ENCODE data around the gene MYBPC3.

MYBPC3 gene

DNA sequence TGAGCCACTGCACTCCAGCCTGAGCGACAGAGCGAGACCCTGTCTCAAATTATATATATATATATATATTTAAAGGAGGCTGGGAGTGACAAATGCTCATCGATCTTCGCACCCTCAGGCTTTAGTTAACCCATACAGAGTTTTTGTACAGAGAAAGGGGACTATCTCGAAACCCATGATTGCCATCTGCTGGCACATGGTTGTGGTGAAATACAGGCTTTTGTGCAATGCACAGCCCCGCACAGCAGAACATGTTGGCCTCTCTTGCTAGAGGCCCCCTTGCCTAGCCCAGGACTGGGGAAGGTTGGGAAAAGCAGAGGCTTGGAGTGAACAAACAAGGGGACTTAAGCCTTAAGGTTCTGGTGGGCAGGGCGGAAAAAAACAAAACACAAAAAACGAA, 3.6 kb downstream of the MYBPC3 start:
- no peak overlapping the region for H3K4me3 ChIP-seq (ENCODE audit: control insufficient read depth, low read depth, low read length)
- peak; percentile 27 for DNase-seq (ENCODE audit: low read depth)
- peak; percentile 19 for TF ChIP-seq CTCF (conservative IDR thresholded peaks at IDR 0.05; ENCODE audit: control insufficient read depth, insufficient read depth, low read depth, low read length)

DNA sequence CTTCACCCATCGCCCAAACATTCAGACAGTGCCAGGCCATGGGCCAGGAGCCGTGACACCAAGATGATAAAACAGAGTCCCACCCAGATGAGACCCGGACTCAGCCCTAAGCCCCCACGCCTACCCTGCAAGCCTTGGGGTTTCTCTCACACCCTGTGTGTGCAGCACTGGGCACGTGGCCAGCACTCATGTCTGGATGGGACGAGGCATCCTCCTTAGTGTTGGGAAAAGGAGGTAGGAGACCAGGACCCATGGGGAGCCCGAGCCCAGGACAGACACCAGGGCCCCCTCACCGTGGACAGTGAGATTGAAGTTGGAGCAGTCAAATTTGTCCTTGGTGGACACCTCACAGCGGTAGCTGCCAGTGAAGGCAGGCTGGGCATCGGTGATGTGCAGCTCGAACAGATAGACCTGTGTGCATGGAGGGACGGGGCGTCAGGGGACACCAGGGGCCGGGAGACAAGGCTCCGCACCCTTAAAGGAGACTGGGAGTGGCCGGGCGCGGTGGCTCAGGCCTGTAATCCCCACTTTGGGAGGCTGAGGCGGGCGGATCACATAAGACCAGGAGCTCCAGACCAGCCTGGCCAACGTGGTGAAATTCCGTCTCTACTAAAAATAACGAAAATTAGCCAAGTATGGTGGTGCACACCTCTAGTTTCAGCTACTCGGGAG, 4.2 kb downstream of the MYBPC3 start:
- H3K4me3 ChIP-seq (ENCODE audit: control insufficient read depth, low read depth, low read length) = no peak overlapping the region
- TF ChIP-seq CTCF (conservative IDR thresholded peaks at IDR 0.05; ENCODE audit: control insufficient read depth, insufficient read depth, low read depth, low read length) = no peak
- DNase-seq (ENCODE audit: low read depth) = no peak

- DNase-seq (ENCODE audit: low read depth) = no peak
- H3K4me3 ChIP-seq (ENCODE audit: control insufficient read depth, low read depth, low read length) = no peak overlapping the region
- no peak for TF ChIP-seq CTCF (conservative IDR thresholded peaks at IDR 0.05; ENCODE audit: control insufficient read depth, insufficient read depth, low read depth, low read length)
Measured at GRCh38 chr11:47347137-47347536, 5.4 kb downstream of the MYBPC3 start.

- DNase-seq (ENCODE audit: low read depth) = no peak
- TF ChIP-seq CTCF (conservative IDR thresholded peaks at IDR 0.05; ENCODE audit: control insufficient read depth, insufficient read depth, low read depth, low read length) = no peak
- no peak overlapping the region for H3K4me3 ChIP-seq (ENCODE audit: control insufficient read depth, low read depth, low read length)
Measured at GRCh38 chr11:47345890-47346563, 6.5 kb downstream of the MYBPC3 start.

- no peak for TF ChIP-seq CTCF (conservative IDR thresholded peaks at IDR 0.05; ENCODE audit: control insufficient read depth, insufficient read depth, low read depth, low read length)
- DNase-seq (ENCODE audit: low read depth) = no peak
- H3K4me3 ChIP-seq (ENCODE audit: control insufficient read depth, low read depth, low read length) = no peak overlapping the region
Measured at GRCh38 chr11:47342854-47343253, 9.6 kb downstream of the MYBPC3 start.

- TF ChIP-seq CTCF (conservative IDR thresholded peaks at IDR 0.05; ENCODE audit: control insufficient read depth, insufficient read depth, low read depth, low read length) = no peak
- H3K4me3 ChIP-seq (ENCODE audit: control insufficient read depth, low read depth, low read length) = no peak overlapping the region
- DNase-seq (ENCODE audit: low read depth) = no peak
Measured at GRCh38 chr11:47342036-47342803, 10.3 kb downstream of the MYBPC3 start.
